CD4-positive, CD25-positive, alpha-beta regulatory T cell (primary cell): Measurements from ENCODE around the gene PRPF38B. TPM values are rescaled to one million over a fixed set of nuclear protein-coding genes. Genes with fewer than 3 reads are reported as not detected.
"Not testable (repeated sequence)": the region's sequence is repeated elsewhere in the genome, so short reads cannot be mapped to it uniquely, and the experiment has no call there.

Experiments
- ATAC-seq, 2 donors: fragments of 150-1000 bp; cut with Tn5 transposase; one replicate each; pipeline ENCODE4 v1.10.0; 2021; ENCODE audit warnings: low read depth in 2 of 2, moderate number of reproducible peaks in 2 of 2, moderate library complexity in 1 of 2
- DNase-seq, 3 donors: peaks; one replicate each; pipeline versions ENCODE4 v3.0.0 to v3.0.0-alpha.2; 2012 to 2022; ENCODE audit warnings: mixed read lengths in 1 of 3
- H3K27ac ChIP-seq: one replicate; pipeline ENCODE4 v1.7.0; 2013; ENCODE audit warnings: mild to moderate bottlenecking, low read length; ENCODE audit not compliant: insufficient read depth, poor library complexity, severe bottlenecking
- H3K27me3 ChIP-seq: one replicate; pipeline ENCODE4 v1.7.0; 2013; ENCODE audit warnings: low read length; ENCODE audit not compliant: control insufficient read depth, insufficient read depth
- H3K36me3 ChIP-seq: one replicate; pipeline ENCODE4 v1.7.0; 2013; ENCODE audit warnings: mild to moderate bottlenecking, low read length, moderate library complexity; ENCODE audit not compliant: control insufficient read depth, insufficient read depth
- H3K4me1 ChIP-seq: 2 replicates; pipeline ENCODE4 v1.7.0; 2013; ENCODE audit warnings: mild to moderate bottlenecking, low read length; ENCODE audit not compliant: insufficient read depth, control insufficient read depth, poor library complexity, severe bottlenecking
- H3K4me3 ChIP-seq: one replicate; pipeline ENCODE4 v1.7.0; 2013; ENCODE audit warnings: low read depth, mild to moderate bottlenecking, low read length, moderate library complexity
- H3K9me3 ChIP-seq, 2 experiments: 1 replicate in 1 of 2; 2 replicates in 1 of 2; pipeline ENCODE4 v1.7.0; 2013; ENCODE audit warnings: low read length in 2 of 2, mild to moderate bottlenecking in 1 of 2, moderate library complexity in 1 of 2; ENCODE audit not compliant: control insufficient read depth in 2 of 2
- H3K27ac Mint-ChIP-seq, 3 donors: one replicate each; pipeline ENCODE4 v1.8.0; 2020 to 2022; ENCODE audit warnings: mild to moderate bottlenecking in 3 of 3, mixed read lengths in 3 of 3, moderate library complexity in 2 of 3
- H3K27me3 Mint-ChIP-seq: one replicate; pipeline ENCODE4 v1.8.0; 2022; ENCODE audit warnings: mild to moderate bottlenecking, mixed read lengths
- H3K36me3 Mint-ChIP-seq: one replicate; pipeline ENCODE4 v1.8.0; 2020; ENCODE audit warnings: mixed read lengths
- H3K4me1 Mint-ChIP-seq, 4 donors: one replicate each; pipeline ENCODE4 v1.8.0; 2020 to 2022; ENCODE audit warnings: mixed read lengths in 4 of 4, mild to moderate bottlenecking in 1 of 4
- H3K4me3 Mint-ChIP-seq, 4 donors: one replicate each; pipeline ENCODE4 v1.8.0; 2020 to 2022; ENCODE audit warnings: mild to moderate bottlenecking in 4 of 4, mixed read lengths in 4 of 4, moderate library complexity in 3 of 4
- H3K9me3 Mint-ChIP-seq, 7 donors: one replicate each; pipeline ENCODE4 v1.8.0; 2020 to 2022; ENCODE audit warnings: mixed read lengths in 7 of 7, mild to moderate bottlenecking in 3 of 7, moderate library complexity in 2 of 7
- polyA plus RNA-seq, 4 donors: library from polyadenylated mRNA; unstranded; fragments of 300-500 nt; fragmentation: Illumina TruSeq; gene quantifications; one replicate each; pipeline ENCODE4 v1.2.3, GENCODE V29; 2021
- total RNA-seq: library from RNA; stranded (reverse); gene quantifications from one replicate; pipeline ENCODE4 v1.2.3, GENCODE V29; 2022

Gene PRPF38B
- total and polyA plus RNA-seq, 5 donors from 2014 or later = 18.9 to 132 (median 20.6) TPM

- H3K4me1 ChIP-seq, H3K27ac Mint-ChIP-seq, H3K36me3 ChIP-seq, H3K27me3 ChIP-seq, H3K9me3 ChIP-seq, H3K36me3 Mint-ChIP-seq, H3K4me3 Mint-ChIP-seq, H3K4me3 ChIP-seq, DNase-seq, H3K27ac ChIP-seq, H3K9me3 Mint-ChIP-seq, H3K27me3 Mint-ChIP-seq, ATAC-seq: not testable (repeated sequence)
- peaks cover 0 to 31% (median 7%) of the 10 kb centered on the region in 4 donors for H3K4me1 Mint-ChIP-seq
Measured at GRCh38 chr1:108667422-108667821, 24.7 kb upstream of the PRPF38B start.

GRCh38 chr1:108668777-108669176 lies 23.3 kb upstream of the PRPF38B start:
- peaks cover 2% of the 10 kb centered on the region for H3K27me3 ChIP-seq
- no peaks in the 10 kb centered on the region for H3K9me3 Mint-ChIP-seq
- no peak overlapping the region for H3K4me3 Mint-ChIP-seq
- peaks cover 5% of the 10 kb centered on the region for H3K4me1 ChIP-seq
- no peaks in the 10 kb centered on the region for H3K36me3 ChIP-seq
- H3K4me3 ChIP-seq = no peak overlapping the region
- H3K9me3 ChIP-seq = no peaks in the 10 kb centered on the region
- DNase-seq (no peak), ATAC-seq (no peak)
- H3K27ac Mint-ChIP-seq = no peak overlapping the region
- peaks cover 5% of the 10 kb centered on the region for H3K36me3 Mint-ChIP-seq
- H3K27ac ChIP-seq = no peak overlapping the region
- peaks cover 0 to 19% (median 4%) of the 10 kb centered on the region in 4 donors for H3K4me1 Mint-ChIP-seq
- peaks cover 13% of the 10 kb centered on the region for H3K27me3 Mint-ChIP-seq

- H3K4me3 Mint-ChIP-seq = no peak overlapping the region
- H3K4me1 Mint-ChIP-seq = peaks cover 0 to 19% (median 4%) of the 10 kb centered on the region in 4 donors
- ATAC-seq = no peak
- H3K27ac ChIP-seq = no peak overlapping the region
- peaks cover 13% of the 10 kb centered on the region for H3K27me3 Mint-ChIP-seq
- H3K36me3 ChIP-seq = no peaks in the 10 kb centered on the region
- H3K27ac Mint-ChIP-seq = peak overlapping the region in 2 of 3 donors; percentile 27 to 83
- peaks cover 5% of the 10 kb centered on the region for H3K36me3 Mint-ChIP-seq
- H3K27me3 ChIP-seq = peaks cover 2% of the 10 kb centered on the region
- peaks cover 5% of the 10 kb centered on the region for H3K4me1 ChIP-seq
- DNase-seq = no peak
- H3K4me3 ChIP-seq = no peak overlapping the region
- no peaks in the 10 kb centered on the region for H3K9me3 ChIP-seq
- H3K9me3 Mint-ChIP-seq = no peaks in the 10 kb centered on the region
Measured at GRCh38 chr1:108669679-108670078, 22.4 kb upstream of the PRPF38B start.

DNA sequence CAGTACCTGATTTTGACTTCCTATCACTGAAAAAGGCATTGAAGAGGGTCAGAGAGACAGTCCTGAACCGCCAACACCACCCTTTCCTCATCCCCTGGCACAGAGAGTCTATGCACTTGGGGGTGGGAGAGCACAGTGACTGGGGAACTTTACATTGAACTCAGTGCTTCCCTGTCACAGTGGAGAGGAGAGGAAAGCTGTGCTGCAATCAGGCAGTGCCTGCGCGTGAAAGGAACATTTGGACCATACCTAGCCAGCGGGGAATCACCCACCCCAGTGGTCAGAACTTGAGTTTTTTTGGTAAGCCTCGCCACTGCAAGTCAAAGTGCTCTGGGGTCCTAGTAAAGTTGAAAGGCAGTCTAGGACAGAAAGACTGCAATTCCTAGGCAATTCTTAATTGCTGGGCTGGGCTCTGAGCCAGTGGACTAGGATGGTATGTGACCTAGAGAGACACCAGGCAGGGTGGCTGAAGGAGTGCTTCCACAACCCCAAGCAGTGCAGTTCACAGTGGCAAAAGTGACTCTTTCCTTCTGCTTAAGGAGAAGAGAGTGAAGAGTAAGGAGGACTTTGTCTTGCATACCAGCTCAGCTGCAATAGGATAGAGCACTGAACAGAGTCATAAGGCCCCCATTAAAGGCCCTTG lies 21.9 kb upstream of the PRPF38B start:
- Mint-ChIP-seq H3K4me3 (no peak overlapping the region), H3K36me3 (peaks cover 5% of the 10 kb centered on the region), H3K4me1 (peaks cover 0 to 19% (median 4%) of the 10 kb centered on the region in 4 donors), H3K27ac (peak overlapping the region in 2 of 3 donors; percentile 27 to 83), H3K9me3 (no peaks in the 10 kb centered on the region), H3K27me3 (peaks cover 13% of the 10 kb centered on the region)
- H3K9me3 ChIP-seq = no peaks in the 10 kb centered on the region
- DNase-seq (no peak), ATAC-seq (no peak)
- H3K4me1 ChIP-seq = peaks cover 5% of the 10 kb centered on the region
- H3K36me3 ChIP-seq = no peaks in the 10 kb centered on the region
- H3K4me3 ChIP-seq = no peak overlapping the region
- peaks cover 2% of the 10 kb centered on the region for H3K27me3 ChIP-seq
- no peak overlapping the region for H3K27ac ChIP-seq

DNA sequence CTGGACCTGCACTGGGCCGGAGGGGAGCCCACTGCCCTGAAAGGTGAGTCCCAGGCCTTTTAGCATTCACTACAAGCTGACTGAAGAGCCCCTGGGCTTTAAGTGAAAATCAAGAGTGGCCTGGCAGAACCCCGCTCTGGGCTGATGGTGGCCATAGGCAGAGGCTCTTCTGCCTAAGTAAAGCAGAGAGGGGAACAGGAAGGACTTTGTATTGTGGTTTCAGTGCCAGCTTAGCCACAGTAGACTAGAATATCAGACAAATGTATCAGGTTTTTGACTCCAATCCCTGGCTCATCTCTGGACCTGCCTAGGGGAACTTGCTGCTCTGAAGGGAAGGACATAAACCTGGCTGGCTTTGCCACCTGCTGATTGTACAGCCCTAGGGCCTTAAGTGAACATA lies 21.0 kb upstream of the PRPF38B start:
- no peaks in the 10 kb centered on the region for H3K36me3 Mint-ChIP-seq
- no peak for ATAC-seq
- Histone ChIP-seq H3K27me3 (peaks cover 2% of the 10 kb centered on the region), H3K27ac (no peak overlapping the region), H3K36me3 (no peaks in the 10 kb centered on the region), H3K4me3 (no peak overlapping the region), H3K4me1 (peaks cover 5% of the 10 kb centered on the region), H3K9me3 (no peaks in the 10 kb centered on the region)
- no peak overlapping the region for H3K4me3 Mint-ChIP-seq
- no peaks in the 10 kb centered on the region for H3K9me3 Mint-ChIP-seq
- H3K27me3 Mint-ChIP-seq = peaks cover 13% of the 10 kb centered on the region
- H3K27ac Mint-ChIP-seq = peak overlapping the region in 1 of 3 donors; percentile 41
- H3K4me1 Mint-ChIP-seq = peaks cover 0 to 19% (median 4%) of the 10 kb centered on the region in 4 donors
- peak in 1 of 3 donors; percentile 21 for DNase-seq

DNA sequence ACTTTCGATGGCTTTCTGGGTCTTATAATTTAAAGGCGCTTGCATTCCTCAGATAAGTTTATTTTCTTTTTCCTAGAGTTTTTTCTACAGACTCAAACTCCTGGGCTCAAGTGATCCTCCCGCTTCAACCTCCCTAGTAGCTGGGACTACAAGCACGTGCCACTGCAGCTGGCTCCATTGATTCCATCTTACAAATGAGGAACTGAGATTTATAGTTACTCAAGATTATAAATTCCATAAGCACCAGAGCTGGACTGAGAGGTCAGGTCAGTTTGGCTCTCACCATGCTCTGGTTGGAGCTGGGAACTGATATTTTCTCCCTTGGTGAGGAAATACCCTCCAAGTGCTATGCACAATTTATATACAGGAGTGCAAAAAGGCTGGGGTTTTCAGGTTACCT lies 13.4 kb upstream of the PRPF38B start:
- Histone ChIP-seq H3K4me1 (peaks cover 7% of the 10 kb centered on the region), H3K9me3 (no peaks in the 10 kb centered on the region), H3K36me3 (no peaks in the 10 kb centered on the region), H3K4me3 (no peak overlapping the region), H3K27me3 (peaks cover 4% of the 10 kb centered on the region), H3K27ac (no peak overlapping the region)
- peaks cover 0 to 9% (median 7%) of the 10 kb centered on the region in 4 donors for H3K4me1 Mint-ChIP-seq
- peak overlapping the region in 1 of 3 donors; percentile 66 for H3K27ac Mint-ChIP-seq
- no peaks in the 10 kb centered on the region for H3K9me3 Mint-ChIP-seq
- ATAC-seq (no peak), DNase-seq (no peak)
- H3K27me3 Mint-ChIP-seq = peaks cover 13% of the 10 kb centered on the region
- H3K4me3 Mint-ChIP-seq = no peak overlapping the region
- peaks cover 3% of the 10 kb centered on the region for H3K36me3 Mint-ChIP-seq

- H3K4me3 ChIP-seq = peak overlapping the region; percentile 43
- Mint-ChIP-seq H3K4me1 (peaks cover 0 to 9% (median 7%) of the 10 kb centered on the region in 4 donors), H3K27ac (peak overlapping the region; percentile 38 to 82 (median 59)), H3K27me3 (peaks cover 16% of the 10 kb centered on the region), H3K9me3 (no peaks in the 10 kb centered on the region), H3K36me3 (peaks cover 3% of the 10 kb centered on the region), H3K4me3 (peak overlapping the region in 3 of 4 donors; percentile 35 to 63 (median 58))
- peaks cover 7% of the 10 kb centered on the region for H3K4me1 ChIP-seq
- no peaks in the 10 kb centered on the region for H3K36me3 ChIP-seq
- no peaks in the 10 kb centered on the region for H3K9me3 ChIP-seq
- peaks cover 7% of the 10 kb centered on the region for H3K27me3 ChIP-seq
- no peak overlapping the region for H3K27ac ChIP-seq
- DNase-seq (peak in 1 of 3 donors; percentile 38), ATAC-seq (no peak)
Measured at GRCh38 chr1:108679586-108680213, 12.4 kb upstream of the PRPF38B start.

- not testable (repeated sequence) for H3K9me3 Mint-ChIP-seq, H3K4me3 Mint-ChIP-seq, H3K36me3 Mint-ChIP-seq, H3K9me3 ChIP-seq, H3K27ac Mint-ChIP-seq, H3K4me3 ChIP-seq, ATAC-seq, H3K4me1 Mint-ChIP-seq, DNase-seq, H3K36me3 ChIP-seq, H3K4me1 ChIP-seq, H3K27ac ChIP-seq
- peaks cover 13% of the 10 kb centered on the region for H3K27me3 ChIP-seq
- H3K27me3 Mint-ChIP-seq = peaks cover 22% of the 10 kb centered on the region
Measured at GRCh38 chr1:108681701-108682100, 10.4 kb upstream of the PRPF38B start.
